LNCaP clone FGC (cell line): ENCODE measurements around the gene LMNTD2.

ENCODE experiments used
- DNase-seq: peaks from one replicate; pipeline ENCODE4 v3.0.0-alpha.2; 2011; ENCODE audit warnings: low read depth
- H3K4me3 ChIP-seq: 2 replicates; pipeline ENCODE4 v1.5.1; 2011; ENCODE audit warnings: mild to moderate bottlenecking, low read depth, low read length, control low read depth
- CTCF ChIP-seq: IDR thresholded peaks from 2 replicates; pipeline ENCODE4 v1.5.1; 2012; ENCODE audit warnings: mild to moderate bottlenecking; ENCODE audit not compliant: control insufficient read depth, insufficient read depth; ENCODE audit errors: extremely low read depth

Gene LMNTD2

GRCh38 chr11:605286-606129 is 45.0 kb upstream of the LMNTD2 start:
- no peak overlapping the region for H3K4me3 ChIP-seq
- no peak for DNase-seq
- TF ChIP-seq CTCF: no peak

GRCh38 chr11:603154-603553 is 42.6 kb upstream of the LMNTD2 start:
- no peak for TF ChIP-seq CTCF
- no peak for DNase-seq
- no peak overlapping the region for H3K4me3 ChIP-seq

- DNase-seq: no peak
- TF ChIP-seq CTCF: no peak
- no peak overlapping the region for H3K4me3 ChIP-seq
These were observed 41.2 kb upstream of the LMNTD2 start for GRCh38 chr11:601573-602245.

- no peak for TF ChIP-seq CTCF
- DNase-seq: no peak
- H3K4me3 ChIP-seq: no peak overlapping the region
These were observed 37.6 kb upstream of the LMNTD2 start for GRCh38 chr11:598005-598680.

- no peak overlapping the region for H3K4me3 ChIP-seq
- TF ChIP-seq CTCF: no peak
- DNase-seq: no peak
These were observed 36.7 kb upstream of the LMNTD2 start for GRCh38 chr11:597166-597725.

GRCh38 chr11:596374-596773 is 35.8 kb upstream of the LMNTD2 start:
- no peak for TF ChIP-seq CTCF
- no peak for DNase-seq
- H3K4me3 ChIP-seq: no peak overlapping the region
